ENCODE measurements around the gene DNAJC3. TPM values are rescaled to one million over a fixed set of nuclear protein-coding genes. Genes with fewer than 3 reads are reported as not detected.

The DNAJC3 gene
- total RNA-seq, 4 donors from 2014 or later, result 27.1 to 33.5 (median 30.7) TPM

- no peaks in the 10 kb centered on the region for H3K27me3 ChIP-seq
- peaks cover 4% of the 10 kb centered on the region for H3K4me1 ChIP-seq
- TF ChIP-seq CTCF (IDR thresholded peaks at IDR 0.05), result no peak
- no peak for TF ChIP-seq POLR2A (IDR thresholded peaks at IDR 0.05)
- no peak for TF ChIP-seq EP300 (IDR thresholded peaks at IDR 0.05)
- no peak for TF ChIP-seq POLR2AphosphoS5 (IDR thresholded peaks at IDR 0.05)
- DNase-seq (ENCODE audit: low spot score in 2 of 2), result no peak
- no peak overlapping the region for H3K27ac ChIP-seq
- no peaks in the 10 kb centered on the region for H3K36me3 ChIP-seq
- WGBS, result 90% methylated on average over 6 of the region's 6 CpGs
- no peaks in the 10 kb centered on the region for H3K9me3 ChIP-seq
- H3K4me3 ChIP-seq, result no peak overlapping the region
These were observed 20.2 kb downstream of the DNAJC3 start for GRCh38 chr13:95697052-95697680.

GRCh38 chr13:95698047-95698749 lies 21.3 kb downstream of the DNAJC3 start:
- no peaks in the 10 kb centered on the region for H3K27me3 ChIP-seq
- no peaks in the 10 kb centered on the region for H3K36me3 ChIP-seq
- no peaks in the 10 kb centered on the region for H3K9me3 ChIP-seq
- DNase-seq (ENCODE audit: low spot score in 2 of 2), result no peak
- no peak overlapping the region for H3K27ac ChIP-seq
- WGBS, result 89% methylated on average over 5 of the region's 5 CpGs
- TF ChIP-seq EP300 (IDR thresholded peaks at IDR 0.05) (no peak), POLR2AphosphoS5 (IDR thresholded peaks at IDR 0.05) (no peak), CTCF (IDR thresholded peaks at IDR 0.05) (no peak), POLR2A (IDR thresholded peaks at IDR 0.05) (no peak)
- H3K4me3 ChIP-seq, result no peak overlapping the region
- peaks cover 4% of the 10 kb centered on the region for H3K4me1 ChIP-seq

GRCh38 chr13:95703576-95703975 lies 26.6 kb downstream of the DNAJC3 start:
- Histone ChIP-seq H3K9me3 (no peaks in the 10 kb centered on the region), H3K27me3 (no peaks in the 10 kb centered on the region), H3K4me1 (peaks cover 10% of the 10 kb centered on the region), H3K36me3 (peaks cover 6% of the 10 kb centered on the region), H3K27ac (no peak overlapping the region), H3K4me3 (no peak overlapping the region)
- TF ChIP-seq CTCF (IDR thresholded peaks at IDR 0.05) (no peak), POLR2A (IDR thresholded peaks at IDR 0.05) (no peak), EP300 (IDR thresholded peaks at IDR 0.05) (no peak), POLR2AphosphoS5 (IDR thresholded peaks at IDR 0.05) (no peak)
- 66% methylated on average over 2 of the region's 2 CpGs for WGBS
- no peak for DNase-seq (ENCODE audit: low spot score in 2 of 2)

- Histone ChIP-seq H3K4me1 (peaks cover 10% of the 10 kb centered on the region), H3K27ac (no peak overlapping the region), H3K4me3 (no peak overlapping the region), H3K9me3 (no peaks in the 10 kb centered on the region), H3K36me3 (peaks cover 6% of the 10 kb centered on the region), H3K27me3 (no peaks in the 10 kb centered on the region)
- TF ChIP-seq EP300 (IDR thresholded peaks at IDR 0.05) (no peak), POLR2AphosphoS5 (IDR thresholded peaks at IDR 0.05) (no peak), POLR2A (IDR thresholded peaks at IDR 0.05) (no peak), CTCF (IDR thresholded peaks at IDR 0.05) (no peak)
- 87% methylated on average over 3 of the region's 3 CpGs for WGBS
- no peak for DNase-seq (ENCODE audit: low spot score in 2 of 2)
These were observed 27.6 kb downstream of the DNAJC3 start for GRCh38 chr13:95704510-95704909.

- no peak for TF ChIP-seq POLR2AphosphoS5 (IDR thresholded peaks at IDR 0.05)
- TF ChIP-seq POLR2A (IDR thresholded peaks at IDR 0.05), result no peak
- no peak for TF ChIP-seq EP300 (IDR thresholded peaks at IDR 0.05)
- TF ChIP-seq CTCF (IDR thresholded peaks at IDR 0.05), result no peak
- Histone ChIP-seq H3K4me1 (peaks cover 10% of the 10 kb centered on the region), H3K27me3 (no peaks in the 10 kb centered on the region), H3K27ac (no peak overlapping the region), H3K36me3 (peaks cover 18% of the 10 kb centered on the region), H3K9me3 (no peaks in the 10 kb centered on the region), H3K4me3 (no peak overlapping the region)
- DNase-seq (ENCODE audit: low spot score in 2 of 2), result no peak
- WGBS, result 100% methylated on average over 1 of the region's 1 CpG
These were observed 29.4 kb downstream of the DNAJC3 start for GRCh38 chr13:95706356-95706755.
